LNCAP (cell line): Measurements from ENCODE around the gene MYL6.
A peak's percentile ranks its signal among the peaks of the same experiment; 100 is the strongest.

Experiments
- CTCF ChIP-seq: fragments of 450-650 bp; IDR thresholded peaks from 2 replicates; pipeline ENCODE4 v1.5.1; 2017; ENCODE audit warnings: mild to moderate bottlenecking

Gene MYL6

GRCh38 chr12:56157201-56158028, 744 bp upstream of the MYL6 start:
- peak; percentile 48; the same call in 1 of the 2 replicates for TF ChIP-seq CTCF

GRCh38 chr12:56158926-56159461, 835 bp downstream of the MYL6 start:
- TF ChIP-seq CTCF, result no peak

GRCh38 chr12:56159482-56160192, 1.5 kb downstream of the MYL6 start:
- no peak for TF ChIP-seq CTCF

- TF ChIP-seq CTCF, result no peak
These were observed 2.1 kb downstream of the MYL6 start for GRCh38 chr12:56160193-56160763.

DNA sequence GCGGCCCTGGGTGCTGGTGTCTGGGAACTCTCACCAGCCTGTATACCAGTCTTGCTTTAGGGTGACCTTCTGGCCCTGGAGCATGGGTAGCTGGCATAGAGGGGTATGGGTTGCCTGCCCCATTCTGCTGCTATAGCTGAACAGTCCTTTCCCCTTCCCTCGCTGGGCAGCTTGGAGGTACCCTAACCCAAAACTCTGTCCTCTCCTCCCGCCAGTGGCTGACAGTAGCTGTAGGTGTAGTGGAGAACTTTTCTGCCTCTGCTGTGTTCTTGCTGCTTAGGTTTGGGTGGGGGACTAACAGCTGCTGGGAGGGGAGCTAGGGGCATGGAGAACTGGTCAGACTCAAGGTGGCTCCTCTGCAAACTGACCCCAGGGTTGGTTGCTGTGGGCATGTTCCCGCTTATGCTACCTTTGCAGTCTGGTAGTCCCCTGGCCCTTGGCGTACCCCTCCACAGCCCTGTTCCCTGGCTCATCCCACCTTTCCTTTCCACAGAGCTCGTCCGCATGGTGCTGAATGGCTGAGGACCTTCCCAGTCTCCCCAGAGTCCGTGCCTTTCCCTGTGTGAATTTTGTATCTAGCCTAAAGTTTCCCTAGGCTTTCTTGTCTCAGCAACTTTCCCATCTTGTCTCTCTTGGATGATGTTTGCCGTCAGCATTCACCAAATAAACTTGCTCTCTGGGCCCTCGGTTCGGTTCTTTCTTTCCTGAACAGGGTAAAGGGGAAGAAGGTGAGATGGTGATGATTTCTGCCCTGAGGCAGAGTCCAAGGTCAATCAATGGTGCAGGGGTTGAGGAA, 2.9 kb downstream of the MYL6 start:
- TF ChIP-seq CTCF, result no peak

DNA sequence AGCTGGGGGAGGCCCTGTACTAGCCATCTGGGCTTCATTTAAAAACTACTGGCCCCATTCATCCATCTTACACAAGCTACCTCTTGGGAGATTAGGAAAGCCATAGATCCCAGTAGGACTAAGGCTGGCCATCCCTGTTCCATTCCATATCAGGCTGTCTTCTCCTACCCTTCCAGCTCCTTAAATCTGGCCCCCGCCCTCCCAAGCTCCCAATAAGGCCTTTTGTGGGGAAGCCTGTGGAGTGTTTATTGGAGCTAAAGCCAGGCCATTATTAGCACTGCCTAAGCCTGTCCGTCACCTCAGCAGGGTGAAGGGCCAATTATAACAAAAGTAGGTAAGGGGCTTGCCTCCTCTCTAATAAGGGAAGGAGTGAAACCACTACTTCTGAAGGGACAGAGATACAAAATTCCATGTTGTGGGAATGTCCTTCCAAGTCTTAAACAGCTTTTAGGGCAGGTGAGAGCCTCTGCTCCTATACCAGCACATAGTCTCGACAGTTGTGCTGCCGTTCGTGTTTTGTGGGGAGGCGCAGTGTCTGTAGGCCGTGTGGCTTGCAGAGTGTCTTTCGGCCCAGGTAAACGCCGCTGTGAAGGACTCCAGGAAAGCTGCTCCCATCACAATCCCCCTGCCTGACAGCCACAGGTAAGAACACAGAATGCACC, 3.7 kb downstream of the MYL6 start:
- TF ChIP-seq CTCF, result no peak
